Bronchial epithelial cell (primary cell): ENCODE data around the gene PGBD5. TPM values are rescaled to one million over a fixed set of nuclear protein-coding genes. Genes with fewer than 3 reads are reported as not detected.

Source experiments
- DNase-seq: peaks from one replicate; pipeline ENCODE4 v3.0.0-alpha.2; 2010; ENCODE audit warnings: low read depth
- FAIRE-seq: peaks from 2 replicates; lab custom pipeline; 2011; peaks lifted over from hg19 to GRCh38; lab: Jason Lieb, UNC
- H3K27me3 ChIP-seq: 2 replicates; pipeline ENCODE4 v1.5.1; 2011; ENCODE audit warnings: low read length; ENCODE audit not compliant: control insufficient read depth, insufficient read depth
- H3K36me3 ChIP-seq: 2 replicates; pipeline ENCODE4 v1.5.1; 2011; ENCODE audit warnings: low read length; ENCODE audit not compliant: control insufficient read depth, insufficient read depth
- H3K4me3 ChIP-seq: 2 replicates; pipeline ENCODE4 v1.5.1; 2011; ENCODE audit warnings: mild to moderate bottlenecking, low read depth, low read length, control low read depth
- total RNA-seq: library from RNA; depleted of rRNA; stranded (reverse); fragments of >200 nt; gene quantifications from 2 replicates; pipeline ENCODE4 v1.2.1, GENCODE V29; 2014
- TF ChIP-seq, protein P1 (sequence below): IDR thresholded peaks from 2 replicates; pipeline ENCODE4 v1.5.1; 2011; ENCODE audit warnings: mild to moderate bottlenecking, moderate library complexity, low read length, control low read depth, inconsistent platforms; ENCODE audit not compliant: insufficient read depth, severe bottlenecking

The PGBD5 gene
- total RNA-seq, 1 donor from 2014 or later: under 0.01 TPM

DNA sequence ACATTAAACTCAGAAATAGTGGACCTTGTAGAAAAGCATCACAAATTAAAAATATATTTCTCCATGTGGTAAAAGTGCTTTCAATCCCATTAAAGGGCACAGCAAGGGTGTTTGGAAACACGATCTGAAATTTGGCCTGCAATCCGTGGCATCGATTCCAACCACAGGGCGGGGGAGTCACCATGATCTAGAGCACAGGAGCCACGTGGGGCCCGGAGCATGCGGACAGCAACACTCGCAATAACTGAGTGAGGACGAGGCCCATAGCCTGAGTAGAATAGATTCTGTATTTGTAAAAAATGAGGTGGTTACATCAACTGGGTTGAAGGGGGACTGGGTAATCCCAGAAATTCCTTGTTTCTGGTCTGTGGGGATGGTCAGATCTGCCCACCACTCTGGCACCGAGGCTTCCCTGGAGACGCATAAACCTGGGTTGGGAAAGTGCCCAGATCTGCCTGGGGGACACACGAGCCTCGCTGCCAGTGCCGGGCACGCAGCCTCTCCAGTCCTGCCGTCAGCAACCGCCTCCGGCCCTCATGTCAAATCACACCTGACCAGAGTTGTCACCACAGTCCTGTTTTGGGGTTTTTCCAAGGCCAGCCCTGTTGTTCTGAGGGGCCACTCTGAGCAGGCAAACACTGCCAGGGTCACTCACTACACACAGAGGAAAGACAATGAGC is 104.3 kb downstream of the PGBD5 start:
- no peaks in the 10 kb centered on the region for H3K36me3 ChIP-seq
- no peak overlapping the region for H3K4me3 ChIP-seq
- DNase-seq (no peak), FAIRE-seq (no peak)
- TF ChIP-seq, protein P1, sequence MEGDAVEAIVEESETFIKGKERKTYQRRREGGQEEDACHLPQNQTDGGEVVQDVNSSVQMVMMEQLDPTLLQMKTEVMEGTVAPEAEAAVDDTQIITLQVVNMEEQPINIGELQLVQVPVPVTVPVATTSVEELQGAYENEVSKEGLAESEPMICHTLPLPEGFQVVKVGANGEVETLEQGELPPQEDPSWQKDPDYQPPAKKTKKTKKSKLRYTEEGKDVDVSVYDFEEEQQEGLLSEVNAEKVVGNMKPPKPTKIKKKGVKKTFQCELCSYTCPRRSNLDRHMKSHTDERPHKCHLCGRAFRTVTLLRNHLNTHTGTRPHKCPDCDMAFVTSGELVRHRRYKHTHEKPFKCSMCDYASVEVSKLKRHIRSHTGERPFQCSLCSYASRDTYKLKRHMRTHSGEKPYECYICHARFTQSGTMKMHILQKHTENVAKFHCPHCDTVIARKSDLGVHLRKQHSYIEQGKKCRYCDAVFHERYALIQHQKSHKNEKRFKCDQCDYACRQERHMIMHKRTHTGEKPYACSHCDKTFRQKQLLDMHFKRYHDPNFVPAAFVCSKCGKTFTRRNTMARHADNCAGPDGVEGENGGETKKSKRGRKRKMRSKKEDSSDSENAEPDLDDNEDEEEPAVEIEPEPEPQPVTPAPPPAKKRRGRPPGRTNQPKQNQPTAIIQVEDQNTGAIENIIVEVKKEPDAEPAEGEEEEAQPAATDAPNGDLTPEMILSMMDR: no peak
- no peaks in the 10 kb centered on the region for H3K27me3 ChIP-seq

GRCh38 chr1:230321341-230321740 is 104.8 kb downstream of the PGBD5 start:
- Histone ChIP-seq H3K27me3 (no peaks in the 10 kb centered on the region), H3K36me3 (no peaks in the 10 kb centered on the region), H3K4me3 (no peak overlapping the region)
- DNase-seq (no peak), FAIRE-seq (no peak)
- TF ChIP-seq, protein P1: no peak

DNA sequence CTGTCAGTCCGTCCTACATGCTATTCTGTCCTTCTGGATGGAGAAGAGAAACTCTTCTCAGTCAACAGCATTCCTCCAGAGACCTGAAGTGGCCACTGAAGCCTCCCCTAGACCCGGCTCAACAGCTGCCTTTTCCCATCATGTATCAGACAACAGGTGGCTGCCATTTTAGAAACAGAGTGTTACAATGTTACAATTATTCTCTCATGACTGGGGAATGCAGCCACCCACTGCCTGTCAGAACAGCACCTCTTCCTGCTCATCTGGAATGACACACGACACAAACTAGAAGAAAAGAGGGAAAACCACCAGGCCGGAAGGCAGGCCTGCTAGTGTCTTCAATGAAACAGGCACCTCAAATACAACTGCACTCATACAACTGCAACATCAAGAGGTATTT is 105.3 kb downstream of the PGBD5 start:
- TF ChIP-seq, protein P1: no peak
- DNase-seq: peak; percentile 9
- peak; percentile 73 for FAIRE-seq
- Histone ChIP-seq H3K27me3 (no peaks in the 10 kb centered on the region), H3K36me3 (no peaks in the 10 kb centered on the region), H3K4me3 (no peak overlapping the region)

DNA sequence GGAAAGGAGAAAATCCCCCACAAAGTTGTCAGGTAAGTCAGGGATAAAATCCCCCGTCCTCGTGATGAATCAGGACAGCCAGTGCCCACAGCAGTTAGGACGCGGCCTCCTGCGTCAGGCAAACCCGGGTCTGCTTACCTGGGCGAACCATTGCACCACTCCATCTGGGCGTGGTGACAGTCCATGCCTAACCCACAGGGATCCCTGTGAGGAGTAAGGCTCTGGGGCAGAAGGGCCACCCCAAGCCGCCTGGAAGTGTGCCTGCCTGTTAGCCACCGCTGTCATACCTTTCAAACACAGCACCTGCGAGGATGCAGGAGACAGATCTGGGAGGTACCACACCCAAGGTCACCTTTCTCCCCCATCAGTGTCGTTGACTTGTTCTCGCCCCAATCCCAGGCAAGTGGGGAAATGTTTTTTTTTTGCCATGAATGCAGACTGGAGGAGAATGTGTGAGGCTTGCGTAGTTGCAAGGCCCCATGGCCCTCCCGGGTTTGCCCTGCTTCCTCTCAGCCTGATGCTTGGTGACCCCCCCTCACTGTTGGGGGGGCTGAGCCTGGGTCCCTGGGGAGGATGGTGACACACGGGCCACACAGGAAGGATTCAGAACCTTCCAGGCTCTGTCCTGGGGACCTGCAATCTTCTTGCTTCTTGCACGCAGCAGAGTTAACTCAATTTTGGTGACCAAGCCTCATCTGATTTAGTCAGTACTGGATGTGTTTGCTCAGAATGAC is 107.0 kb downstream of the PGBD5 start:
- Histone ChIP-seq H3K36me3 (no peaks in the 10 kb centered on the region), H3K27me3 (no peaks in the 10 kb centered on the region), H3K4me3 (no peak overlapping the region)
- DNase-seq: no peak
- TF ChIP-seq, protein P1: no peak
- FAIRE-seq: no peak

- TF ChIP-seq, protein P1: no peak
- H3K4me3 ChIP-seq: no peak overlapping the region
- DNase-seq (peak; percentile 51), FAIRE-seq (no peak)
- H3K27me3 ChIP-seq: no peaks in the 10 kb centered on the region
- H3K36me3 ChIP-seq: no peaks in the 10 kb centered on the region
Observed at GRCh38 chr1:230317823-230318819, 108.0 kb downstream of the PGBD5 start.
